Left lung (tissue), 10 donors: ENCODE data around the gene GHRH. TPM values are rescaled to one million over a fixed set of nuclear protein-coding genes. Genes with fewer than 3 reads are reported as not detected.

Experiments used
- ATAC-seq: fragments of 200-7000 bp; cut with Tn5 transposase; one replicate; pipeline ENCODE4 v1.9.1; 2020; ENCODE audit warnings: moderate library complexity
- DNase-seq, 4 donors: peaks; one replicate each; pipeline ENCODE4 v3.0.0-alpha.2; 2013 to 2020
- H3K27ac ChIP-seq, 2 donors: fragments of 200-600 bp; sonication (generic) in 1 of 2; one replicate each; pipeline versions ENCODE4 v1.5.0 to v1.8.0; 2020 to 2021
- H3K27me3 ChIP-seq, 2 donors: fragments of 200-600 bp; sonication (generic) in 1 of 2; one replicate each; pipeline versions ENCODE4 v1.5.0 to v1.8.0; 2020 to 2021
- H3K36me3 ChIP-seq, 2 donors: fragments of 200-600 bp; sonication (generic) in 1 of 2; one replicate each; pipeline versions ENCODE4 v1.5.0 to v1.8.0; 2020 to 2021
- H3K4me1 ChIP-seq, 2 donors: fragments of 200-600 bp; one replicate each; pipeline ENCODE4 v1.8.0; 2021
- H3K4me3 ChIP-seq, 2 donors: fragments of 200-600 bp; sonication (generic) in 1 of 2; one replicate each; pipeline versions ENCODE4 v1.5.0 to v1.8.0; 2020 to 2021; ENCODE audit warnings: mild to moderate bottlenecking in 1 of 2
- H3K9me3 ChIP-seq, 2 donors: fragments of 200-600 bp; sonication (generic) in 1 of 2; one replicate each; pipeline versions ENCODE4 v1.5.0 to v1.8.0; 2020 to 2021
- intact Hi-C, 2 donors: fragments of 100-400 bp; cut with DNase I; formaldehyde crosslinking; loops; one replicate each; pipeline versions ENCODE4 v1.11.2 to v1.14.2; 2022
- polyA plus RNA-seq, 6 donors: library from polyadenylated mRNA; unstranded; fragments of 120-200 nt; gene quantifications; one replicate each; pipeline ENCODE4 v1.2.1, GENCODE V29; 2013; ENCODE audit not compliant: insufficient read length in 6 of 6
- total RNA-seq, 2 donors: library from RNA; stranded (reverse); fragmentation: NEBNext Ultra II Directional; extraction: Animal tissue kit (Norgen Biotek cat#: 25700); gene quantifications; one replicate each; pipeline ENCODE4 v1.2.1, GENCODE V29; 2021
- TF ChIP-seq, protein P1 (sequence below), 2 donors: fragments of 200-600 bp; sonication (generic) in 1 of 2; IDR thresholded peaks; one replicate each; pipeline versions ENCODE4 v1.5.0 to v1.8.0; 2021; ENCODE audit warnings: antibody characterized with exemption in 2 of 2
- donor health status: DM: no; HTN: yes; CAD: no.
- donor health status: DM: no; HTN: no; CAD: no.

Gene GHRH
- total and polyA plus RNA-seq, 8 donors = not detected

DNA sequence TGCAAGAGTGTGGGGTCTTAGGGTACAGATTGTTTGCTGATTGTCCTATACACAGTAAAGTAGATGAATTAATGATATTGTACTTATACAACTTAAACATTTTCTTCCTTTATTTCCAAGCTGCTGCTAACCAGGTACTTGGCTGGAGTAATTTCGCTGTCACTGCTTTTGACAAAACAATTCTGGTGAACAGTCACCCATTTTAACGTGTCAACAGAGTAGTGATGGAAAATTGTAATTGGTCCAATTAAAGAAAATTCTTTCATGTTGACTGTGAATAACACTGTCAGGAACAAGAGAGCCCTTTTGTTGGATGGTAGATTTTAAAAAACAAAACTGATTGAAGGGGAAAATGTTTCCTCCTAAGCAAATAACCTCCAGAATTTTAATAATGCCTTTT, 55.8 kb downstream of the GHRH start:
- intact Hi-C loops = no loop called here
- Histone ChIP-seq H3K27me3 (no peaks in the 10 kb centered on the region), H3K9me3 (no peaks in the 10 kb centered on the region), H3K4me1 (peaks cover 0 to 6% of the 10 kb centered on the region in 2 donors), H3K36me3 (peaks cover 6 to 96% of the 10 kb centered on the region in 2 donors), H3K27ac (no peak overlapping the region), H3K4me3 (no peak overlapping the region)
- TF ChIP-seq, protein P1, sequence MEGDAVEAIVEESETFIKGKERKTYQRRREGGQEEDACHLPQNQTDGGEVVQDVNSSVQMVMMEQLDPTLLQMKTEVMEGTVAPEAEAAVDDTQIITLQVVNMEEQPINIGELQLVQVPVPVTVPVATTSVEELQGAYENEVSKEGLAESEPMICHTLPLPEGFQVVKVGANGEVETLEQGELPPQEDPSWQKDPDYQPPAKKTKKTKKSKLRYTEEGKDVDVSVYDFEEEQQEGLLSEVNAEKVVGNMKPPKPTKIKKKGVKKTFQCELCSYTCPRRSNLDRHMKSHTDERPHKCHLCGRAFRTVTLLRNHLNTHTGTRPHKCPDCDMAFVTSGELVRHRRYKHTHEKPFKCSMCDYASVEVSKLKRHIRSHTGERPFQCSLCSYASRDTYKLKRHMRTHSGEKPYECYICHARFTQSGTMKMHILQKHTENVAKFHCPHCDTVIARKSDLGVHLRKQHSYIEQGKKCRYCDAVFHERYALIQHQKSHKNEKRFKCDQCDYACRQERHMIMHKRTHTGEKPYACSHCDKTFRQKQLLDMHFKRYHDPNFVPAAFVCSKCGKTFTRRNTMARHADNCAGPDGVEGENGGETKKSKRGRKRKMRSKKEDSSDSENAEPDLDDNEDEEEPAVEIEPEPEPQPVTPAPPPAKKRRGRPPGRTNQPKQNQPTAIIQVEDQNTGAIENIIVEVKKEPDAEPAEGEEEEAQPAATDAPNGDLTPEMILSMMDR (IDR thresholded peaks at IDR 0.05) = no peak
- ATAC-seq = no peak
- DNase-seq = no peak

DNA sequence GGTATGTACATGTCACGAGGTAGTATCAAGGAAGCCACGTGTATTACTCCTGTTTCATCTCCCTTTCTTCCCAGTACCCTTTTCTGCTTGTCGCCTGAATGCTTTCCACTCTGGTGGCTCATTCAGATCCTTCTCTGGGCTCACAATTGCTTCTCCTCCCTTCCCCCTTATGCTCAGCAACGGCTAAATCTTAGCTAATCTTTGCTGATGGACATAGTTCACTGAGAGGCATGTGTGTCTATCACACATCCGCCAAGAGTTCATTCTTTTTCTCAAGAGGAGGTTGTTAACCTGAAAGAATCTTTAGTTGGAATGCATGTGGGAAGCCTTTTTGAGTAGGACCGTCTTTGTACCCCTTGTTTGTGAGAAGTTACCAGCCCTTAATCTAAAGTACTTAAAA, 56.5 kb downstream of the GHRH start:
- no peak for DNase-seq
- peaks cover 6 to 96% of the 10 kb centered on the region in 2 donors for H3K36me3 ChIP-seq
- no peaks in the 10 kb centered on the region for H3K9me3 ChIP-seq
- ATAC-seq = no peak
- intact Hi-C loops = no loop called here
- peaks cover 0 to 6% of the 10 kb centered on the region in 2 donors for H3K4me1 ChIP-seq
- H3K27me3 ChIP-seq = no peaks in the 10 kb centered on the region
- TF ChIP-seq, protein P1 (IDR thresholded peaks at IDR 0.05) = no peak
- H3K4me3 ChIP-seq = no peak overlapping the region
- no peak overlapping the region for H3K27ac ChIP-seq

DNA sequence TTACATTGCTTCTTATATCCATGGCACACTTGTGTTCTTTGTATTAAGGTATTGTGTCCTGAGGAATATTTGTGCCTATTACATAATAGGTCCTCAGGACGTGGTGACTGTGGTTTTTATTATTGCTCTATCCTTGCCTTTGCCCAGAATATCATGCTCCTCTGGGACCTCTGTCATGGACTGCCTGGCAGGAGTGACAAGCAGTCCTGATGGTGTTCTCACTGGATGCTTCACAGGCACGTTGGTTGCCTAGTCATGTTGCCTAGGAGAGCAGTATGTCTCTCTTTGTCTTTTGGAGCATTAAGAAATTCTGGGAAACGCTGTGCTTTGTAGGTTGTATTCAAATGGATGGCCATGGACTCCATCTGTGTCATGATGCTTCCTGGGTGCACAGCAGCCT, 57.6 kb downstream of the GHRH start:
- intact Hi-C loops = no loop called here
- DNase-seq = no peak
- Histone ChIP-seq H3K9me3 (no peaks in the 10 kb centered on the region), H3K36me3 (peaks cover 10 to 96% of the 10 kb centered on the region in 2 donors), H3K27me3 (no peaks in the 10 kb centered on the region), H3K4me3 (no peak overlapping the region), H3K4me1 (peaks cover 0 to 6% of the 10 kb centered on the region in 2 donors), H3K27ac (no peak overlapping the region)
- no peak for ATAC-seq
- TF ChIP-seq, protein P1 (IDR thresholded peaks at IDR 0.05) = no peak

DNA sequence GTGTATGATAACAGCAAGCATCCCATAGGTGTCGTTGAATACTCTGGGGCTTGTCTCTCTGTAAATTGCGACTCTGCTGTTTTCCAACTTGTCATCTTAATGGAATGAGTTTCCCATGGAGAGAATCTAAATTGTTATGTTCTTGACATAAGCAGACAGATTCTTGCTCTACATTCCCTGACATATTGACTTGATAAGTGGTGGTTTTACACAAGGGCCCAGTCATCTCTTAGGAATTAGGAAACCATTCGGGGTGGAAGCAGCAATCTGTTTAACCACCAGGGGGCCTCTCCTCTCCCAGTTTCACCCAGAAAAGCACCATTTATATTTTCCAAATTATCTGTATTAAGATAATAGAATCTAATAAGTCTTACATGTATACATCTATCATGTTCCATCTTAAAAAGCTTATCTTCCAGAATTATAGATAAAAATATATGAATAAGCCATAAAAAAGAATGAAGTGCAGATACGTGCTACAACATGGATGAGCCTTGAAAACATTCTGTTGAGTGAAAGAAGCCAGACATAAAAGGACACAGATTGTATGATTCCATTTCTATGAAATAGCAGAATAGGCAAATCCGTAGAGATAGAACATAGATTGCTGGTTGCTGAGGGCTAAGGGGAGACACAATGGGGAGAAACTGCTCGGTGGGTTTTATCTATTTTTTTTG, 59.2 kb downstream of the GHRH start:
- TF ChIP-seq, protein P1 (IDR thresholded peaks at IDR 0.05) = peak; percentile 77 to 79
- peaks cover 0 to 10% of the 10 kb centered on the region in 2 donors for H3K4me1 ChIP-seq
- H3K27me3 ChIP-seq = no peaks in the 10 kb centered on the region
- peaks cover 11 to 96% of the 10 kb centered on the region in 2 donors for H3K36me3 ChIP-seq
- H3K9me3 ChIP-seq = no peaks in the 10 kb centered on the region
- DNase-seq (peak in 2 of 4 donors; percentile 17 to 39), ATAC-seq (peak; percentile 94)
- H3K27ac ChIP-seq = peak overlapping the region; percentile 65 to 67
- intact Hi-C loops = no loop called here
- H3K4me3 ChIP-seq = no peak overlapping the region

DNA sequence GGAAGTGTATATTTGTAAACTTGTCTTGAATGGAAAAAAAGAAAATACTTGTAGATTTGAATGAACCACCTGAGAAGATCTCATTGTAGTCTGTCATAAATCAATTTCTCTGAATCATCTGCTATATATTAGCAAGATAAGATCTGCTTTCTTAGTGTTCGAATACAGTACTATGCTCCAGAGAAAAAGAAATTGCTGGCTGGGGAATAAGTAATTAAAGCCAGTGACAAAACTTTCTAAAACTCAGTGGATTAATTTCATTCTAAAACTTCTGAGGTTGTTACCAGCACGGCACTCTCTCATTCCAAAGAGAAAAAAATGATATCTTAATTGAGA, 59.8 kb downstream of the GHRH start:
- Histone ChIP-seq H3K4me1 (peaks cover 0 to 10% of the 10 kb centered on the region in 2 donors), H3K9me3 (no peaks in the 10 kb centered on the region), H3K27me3 (no peaks in the 10 kb centered on the region), H3K36me3 (peaks cover 11 to 96% of the 10 kb centered on the region in 2 donors), H3K4me3 (no peak overlapping the region), H3K27ac (peak overlapping the region; percentile 65 to 67)
- TF ChIP-seq, protein P1 (IDR thresholded peaks at IDR 0.05) = no peak
- no peak for ATAC-seq
- DNase-seq = no peak
- intact Hi-C loops = no loop called here

Other genes starting within 250 kb of the GHRH start
- 10 to 100 TPM in 1 of 2 donors, 1 to 10 TPM in 1; 9.8 to 13.4 TPM for gene RBL1, start 165.8 kb downstream of the GHRH start, total RNA-seq
- 10 to 100 TPM; 10.9 to 15.4 (median 12.7) TPM for gene RBL1, start 165.8 kb downstream of the GHRH start, polyA plus RNA-seq
- gene RPN2, start 82.5 kb downstream of the GHRH start, total RNA-seq = 100 to 1,000 TPM; 222 to 269 TPM
- gene RPN2, start 82.5 kb downstream of the GHRH start, polyA plus RNA-seq = 100 to 1,000 TPM; 202 to 245 (median 229) TPM
- gene MROH8, start 82.3 kb downstream of the GHRH start, total RNA-seq = 1 to 10 TPM; 1.8 to 2.2 TPM
- 1 to 10 TPM; 4.5 to 7.0 (median 5.8) TPM for gene MROH8, start 82.3 kb downstream of the GHRH start, polyA plus RNA-seq
- gene MANBAL, start 27.8 kb upstream of the GHRH start, total RNA-seq = 10 to 100 TPM; 30.6 to 34.6 TPM
- 10 to 100 TPM; 50.2 to 62.4 (median 56.7) TPM for gene MANBAL, start 27.8 kb upstream of the GHRH start, polyA plus RNA-seq
- gene SRC, start 84.3 kb upstream of the GHRH start, total RNA-seq = 10 to 100 TPM; 37.4 to 53.5 TPM
- gene SRC, start 84.3 kb upstream of the GHRH start, polyA plus RNA-seq = 10 to 100 TPM; 63.5 to 93.0 (median 77.0) TPM